Measurements from ENCODE around the gene PRDM16.

The PRDM16 gene

GRCh38 chr1:3128431-3129132 is 59.6 kb downstream of the PRDM16 start:
- no peak for DNase-seq

- no peak for DNase-seq
These were observed 60.1 kb downstream of the PRDM16 start for GRCh38 chr1:3129133-3129490.

DNA sequence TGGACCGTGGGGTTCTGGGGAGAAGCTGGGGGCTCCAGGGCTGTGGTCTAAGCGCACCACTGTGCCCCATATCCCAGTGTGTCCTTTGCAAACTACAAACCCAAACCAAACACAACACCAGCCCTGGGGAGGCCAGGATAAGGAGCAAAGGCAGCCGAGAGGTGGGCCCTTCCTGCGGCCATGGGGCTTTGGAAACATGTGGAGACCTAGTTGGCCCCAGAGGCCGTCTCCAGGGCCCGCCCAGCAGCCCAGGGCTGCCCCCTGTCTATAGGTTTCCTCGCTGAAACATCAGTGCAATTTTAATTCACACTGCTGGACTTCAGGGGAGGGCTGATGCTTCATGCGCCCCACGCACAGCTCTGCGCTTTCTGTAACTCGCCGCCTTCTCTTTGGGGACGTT is 61.3 kb downstream of the PRDM16 start:
- DNase-seq, result no peak

GRCh38 chr1:3132660-3133059 is 63.7 kb downstream of the PRDM16 start:
- peak; percentile 15 for DNase-seq

GRCh38 chr1:3133686-3134085 is 64.7 kb downstream of the PRDM16 start:
- DNase-seq, result no peak

DNA sequence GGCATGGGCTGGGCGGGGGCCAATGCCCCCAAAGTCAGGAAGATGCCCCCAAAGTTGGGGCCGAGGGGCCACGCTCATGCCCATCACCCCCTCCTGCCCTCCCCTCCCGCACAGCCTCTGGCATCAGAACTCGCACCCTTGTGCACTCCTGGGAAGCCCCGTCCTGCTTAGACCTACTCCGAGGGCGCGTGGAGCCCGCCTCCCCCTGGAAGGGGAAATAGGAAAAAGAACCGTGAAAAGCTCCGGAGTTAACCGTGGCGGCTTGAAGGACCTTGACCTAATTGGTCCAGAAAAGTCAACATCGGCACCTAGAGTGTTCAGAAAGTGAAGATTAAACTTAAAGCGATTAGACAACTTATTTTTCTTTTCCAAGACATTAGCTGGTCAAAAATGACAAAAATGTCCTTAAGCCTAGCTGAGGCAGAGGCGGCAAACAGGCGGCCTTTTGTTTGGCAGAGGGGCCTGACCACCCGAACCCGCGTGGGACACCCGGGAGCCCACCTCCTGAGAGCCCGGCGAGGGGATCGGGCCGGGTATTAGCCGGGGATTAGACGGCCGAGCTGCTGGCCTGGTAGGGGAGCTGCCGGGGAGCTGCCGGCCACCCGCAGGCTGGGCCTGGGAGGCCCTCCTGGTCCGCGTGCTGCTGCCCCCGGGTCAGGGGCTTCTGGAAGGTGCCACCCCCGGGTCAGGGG is 65.5 kb downstream of the PRDM16 start:
- no peak for DNase-seq

DNA sequence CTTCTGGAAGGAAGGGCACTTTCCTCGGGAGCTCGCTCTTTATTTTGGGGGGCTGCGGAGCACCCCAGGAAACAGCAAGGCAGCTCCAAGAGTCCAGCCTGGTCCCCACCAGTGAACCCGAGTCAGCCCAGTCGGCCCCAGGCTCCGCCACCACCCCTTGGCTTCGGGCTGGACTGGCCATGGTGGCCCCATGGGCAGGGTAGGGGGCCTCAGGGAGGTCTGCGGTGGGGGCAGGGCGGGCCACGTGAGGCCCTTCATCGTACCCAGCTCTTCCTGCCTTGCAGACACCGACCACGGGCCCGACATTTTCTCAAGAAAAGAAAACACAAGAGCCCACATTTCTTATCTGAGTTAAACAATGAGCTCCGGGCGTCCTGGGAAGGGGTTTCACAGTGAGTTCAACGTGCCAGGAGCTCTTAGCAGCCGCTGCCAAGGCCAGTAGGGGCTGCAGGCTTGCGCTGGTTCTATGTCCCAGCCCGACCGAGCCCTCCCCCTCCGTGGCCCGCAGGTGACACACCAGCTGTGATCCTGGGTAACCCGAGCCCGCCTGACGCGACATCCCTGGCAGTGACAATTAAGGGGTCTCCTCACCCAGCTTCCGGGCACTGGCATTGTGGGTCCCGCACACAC is 66.2 kb downstream of the PRDM16 start:
- peak; percentile 61 for DNase-seq

DNA sequence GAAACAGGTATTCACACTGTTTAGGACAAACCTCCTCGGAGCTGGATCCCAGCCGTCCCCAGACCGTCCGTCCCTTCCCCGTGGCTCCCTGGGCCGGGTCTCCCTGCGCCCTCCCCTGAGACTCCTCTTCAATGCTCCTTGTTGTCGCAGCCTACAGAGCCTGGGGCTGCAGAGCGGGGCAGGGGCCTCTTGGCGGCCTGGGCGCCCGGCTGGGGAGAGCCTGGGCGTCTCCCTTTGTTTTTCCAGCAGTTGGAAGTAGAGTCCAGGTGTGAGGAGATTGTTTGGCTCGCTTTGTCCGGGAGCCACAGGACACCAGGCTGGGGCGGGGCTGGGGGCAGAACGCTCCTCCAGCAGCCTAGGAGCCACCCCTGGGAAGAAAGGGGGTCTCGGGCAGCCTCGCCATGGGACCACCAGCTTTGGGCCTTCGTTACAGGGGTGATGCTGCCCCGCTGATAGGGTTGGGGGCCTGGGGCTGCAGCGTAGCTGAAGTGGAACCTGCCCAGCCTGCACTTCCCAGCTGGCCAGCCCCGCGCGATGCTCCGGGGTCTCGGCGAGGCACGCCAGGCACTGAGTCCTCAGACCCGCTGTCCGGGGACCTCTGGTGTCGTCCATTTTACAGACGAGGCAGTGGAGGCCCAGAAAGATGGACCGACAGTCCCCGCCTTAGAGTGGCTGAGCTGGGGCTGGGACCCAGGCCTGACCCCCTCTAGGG is 66.9 kb downstream of the PRDM16 start:
- DNase-seq, result no peak

DNA sequence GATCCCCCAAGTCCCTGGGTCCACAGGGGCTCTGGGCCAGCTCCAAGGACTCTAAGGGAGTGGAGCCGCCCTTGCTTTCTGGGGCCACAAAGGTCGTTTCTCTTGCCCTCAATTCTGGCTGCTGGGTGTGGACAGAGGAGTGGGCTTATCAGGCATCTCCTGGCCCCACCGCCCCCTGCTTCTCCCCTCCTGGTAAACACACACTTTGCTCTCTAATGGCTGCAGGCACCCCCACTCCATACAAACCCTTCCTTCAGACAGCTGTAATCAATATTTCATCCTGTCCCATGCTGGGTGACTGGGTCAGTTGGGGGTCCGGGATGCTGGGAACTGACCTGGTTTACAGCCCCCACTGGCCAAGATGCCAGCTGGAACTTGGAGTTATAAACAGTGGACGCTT is 67.5 kb downstream of the PRDM16 start:
- DNase-seq, result no peak

DNA sequence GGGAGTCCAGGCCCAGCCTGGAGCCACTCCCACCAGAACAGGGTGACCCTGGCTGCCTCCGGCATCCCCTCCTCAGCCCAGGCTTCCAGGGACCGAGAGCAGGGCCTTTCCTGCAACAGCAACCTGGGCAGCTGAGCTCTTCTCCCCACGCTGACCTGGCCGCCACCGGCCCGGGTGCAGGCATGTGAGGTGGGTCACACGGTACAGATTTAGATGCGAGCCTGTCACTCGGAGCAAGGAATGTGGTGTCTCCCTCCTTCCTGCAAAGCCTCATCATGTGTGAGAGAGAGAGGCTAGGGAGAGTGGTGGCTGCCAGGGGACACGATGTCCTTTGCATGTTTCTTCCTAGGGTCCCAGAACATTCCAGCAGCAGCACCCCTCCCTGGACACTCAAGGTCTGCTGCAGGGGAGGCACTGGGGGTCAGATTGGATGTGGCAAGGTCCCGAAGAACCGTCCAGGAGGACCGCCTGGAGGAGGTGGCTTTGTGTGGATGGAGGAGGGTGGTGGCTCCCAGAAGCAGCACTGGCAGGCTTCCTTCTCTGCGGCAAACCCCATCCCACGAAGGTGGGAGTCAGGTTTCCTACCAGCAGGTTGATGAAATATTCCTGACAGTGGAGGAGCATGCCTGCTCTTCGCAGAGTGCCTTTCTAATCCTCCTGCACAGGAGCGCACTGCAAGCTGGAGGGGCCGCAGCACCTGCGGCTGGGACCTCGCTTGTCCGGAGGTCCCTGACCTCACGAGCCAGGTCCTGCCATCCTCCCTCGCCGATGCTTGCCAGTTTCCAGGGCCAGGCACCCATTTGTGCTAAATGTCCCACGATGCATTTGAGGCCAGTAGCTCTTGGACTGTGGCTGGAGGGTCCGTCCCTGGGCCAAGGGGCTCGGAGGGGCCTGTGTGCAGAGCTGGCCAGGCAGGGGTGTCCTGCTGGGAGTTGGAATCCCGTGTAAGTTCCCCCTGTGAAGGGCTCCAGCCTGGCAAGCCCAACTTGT is 68.4 kb downstream of the PRDM16 start:
- no peak for DNase-seq

DNA sequence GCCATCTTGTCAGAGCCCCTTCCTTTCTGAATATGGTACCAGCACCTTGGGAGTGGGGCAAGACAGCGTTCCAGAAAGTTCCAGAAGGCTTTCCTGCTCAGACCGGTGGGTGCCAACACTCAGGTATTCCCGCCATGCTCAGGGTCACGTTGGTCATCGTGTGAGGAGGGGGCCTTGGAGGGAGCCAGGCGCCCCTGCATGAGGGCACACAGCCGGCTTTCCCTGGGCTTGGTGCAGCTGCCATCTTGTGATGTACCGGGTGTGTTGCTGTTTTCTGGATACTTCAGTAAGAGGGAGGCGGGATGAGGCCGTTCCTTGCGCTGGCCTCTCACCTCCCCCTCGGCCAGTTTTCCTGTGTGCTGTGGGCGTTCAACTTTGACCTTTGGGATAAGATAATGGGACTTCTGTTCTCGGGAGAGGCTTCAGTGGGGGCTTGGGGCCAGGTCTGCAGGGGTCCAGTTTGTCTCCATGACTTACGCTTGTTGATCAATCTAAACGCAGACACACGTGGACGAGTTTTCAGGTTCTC is 69.7 kb downstream of the PRDM16 start:
- no peak for DNase-seq

- DNase-seq, result no peak
These were observed 70.4 kb downstream of the PRDM16 start for GRCh38 chr1:3139451-3139852.

- no peak for DNase-seq
These were observed 70.9 kb downstream of the PRDM16 start for GRCh38 chr1:3139871-3140361.

DNA sequence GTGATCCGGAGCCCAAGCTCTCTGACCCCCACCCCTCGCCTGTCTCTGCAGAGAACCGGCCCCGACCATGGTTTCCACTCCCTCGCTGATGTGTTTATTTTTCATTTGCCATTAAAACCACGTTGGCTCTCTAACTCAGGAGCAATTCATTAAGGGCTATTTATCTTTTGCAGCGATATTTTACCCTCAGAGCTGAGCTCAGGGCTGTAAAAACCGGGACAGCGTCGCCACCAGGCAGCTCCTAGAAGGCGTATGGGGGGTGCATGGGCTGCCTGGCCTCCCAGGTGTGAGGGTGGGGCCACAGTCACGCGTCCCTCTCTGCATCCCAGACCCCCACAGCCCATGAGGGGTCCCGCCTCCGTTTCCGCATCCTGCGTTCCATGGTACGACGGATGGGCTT is 71.4 kb downstream of the PRDM16 start:
- DNase-seq, result no peak

DNA sequence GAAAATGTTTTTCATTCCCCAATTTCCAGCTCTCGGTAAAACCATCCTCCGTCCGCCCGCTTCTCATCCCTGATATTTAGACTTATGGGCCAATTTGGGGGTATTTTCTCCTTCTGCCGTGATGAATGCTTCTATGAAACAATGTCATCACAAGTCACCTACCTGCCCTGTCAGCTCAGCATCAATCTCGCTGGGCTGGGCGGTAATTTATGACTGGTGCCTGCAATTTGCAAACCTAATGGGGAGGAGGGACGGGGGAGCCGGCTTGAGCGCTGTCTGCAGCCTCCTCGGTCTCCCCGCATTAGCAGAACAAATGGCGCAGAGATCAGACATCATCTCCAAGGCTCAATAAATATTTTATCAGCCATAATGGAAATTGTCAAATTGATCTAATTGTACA is 72.1 kb downstream of the PRDM16 start:
- no peak for DNase-seq

- DNase-seq, result no peak
These were observed 72.8 kb downstream of the PRDM16 start for GRCh38 chr1:3141836-3142235.

DNA sequence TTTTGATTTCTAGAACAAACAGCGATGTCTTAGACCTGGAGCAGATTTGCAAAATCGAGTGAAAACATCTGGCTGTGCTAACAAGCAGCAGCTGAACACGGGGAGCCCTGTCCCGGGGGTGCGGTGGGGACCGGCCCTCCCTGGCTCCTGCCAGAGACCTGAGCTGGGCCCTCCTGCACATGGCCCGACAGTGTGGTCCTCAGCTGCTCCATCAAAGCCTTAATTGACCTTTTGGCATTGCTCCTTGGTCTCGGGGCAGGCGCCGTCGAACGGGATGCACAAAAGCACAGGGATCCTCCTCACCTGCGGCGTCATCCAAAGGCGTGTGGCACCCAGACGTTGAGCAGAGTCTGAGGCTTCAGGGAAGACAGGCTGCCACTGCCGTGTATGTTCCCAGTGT is 73.2 kb downstream of the PRDM16 start:
- DNase-seq, result no peak

DNA sequence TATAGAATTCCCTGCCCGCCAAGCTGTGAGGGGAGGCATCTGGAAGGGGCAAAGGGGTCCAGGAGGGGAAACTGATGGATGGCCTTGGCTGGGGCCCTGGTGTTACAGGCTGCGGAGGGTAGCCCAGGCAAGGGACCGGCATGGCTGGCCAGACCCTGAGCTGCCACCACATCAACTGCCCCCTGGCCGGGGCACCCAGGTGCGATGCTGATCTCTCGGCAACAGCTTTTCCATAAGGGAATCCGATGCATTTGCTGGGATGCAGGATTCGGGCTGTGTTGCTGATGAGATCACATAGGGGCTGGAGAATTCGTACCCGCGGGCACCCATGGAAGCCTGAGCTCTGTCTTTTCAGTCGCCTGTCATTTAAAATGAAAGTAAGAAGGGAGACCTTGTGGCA is 73.7 kb downstream of the PRDM16 start:
- DNase-seq, result no peak

DNA sequence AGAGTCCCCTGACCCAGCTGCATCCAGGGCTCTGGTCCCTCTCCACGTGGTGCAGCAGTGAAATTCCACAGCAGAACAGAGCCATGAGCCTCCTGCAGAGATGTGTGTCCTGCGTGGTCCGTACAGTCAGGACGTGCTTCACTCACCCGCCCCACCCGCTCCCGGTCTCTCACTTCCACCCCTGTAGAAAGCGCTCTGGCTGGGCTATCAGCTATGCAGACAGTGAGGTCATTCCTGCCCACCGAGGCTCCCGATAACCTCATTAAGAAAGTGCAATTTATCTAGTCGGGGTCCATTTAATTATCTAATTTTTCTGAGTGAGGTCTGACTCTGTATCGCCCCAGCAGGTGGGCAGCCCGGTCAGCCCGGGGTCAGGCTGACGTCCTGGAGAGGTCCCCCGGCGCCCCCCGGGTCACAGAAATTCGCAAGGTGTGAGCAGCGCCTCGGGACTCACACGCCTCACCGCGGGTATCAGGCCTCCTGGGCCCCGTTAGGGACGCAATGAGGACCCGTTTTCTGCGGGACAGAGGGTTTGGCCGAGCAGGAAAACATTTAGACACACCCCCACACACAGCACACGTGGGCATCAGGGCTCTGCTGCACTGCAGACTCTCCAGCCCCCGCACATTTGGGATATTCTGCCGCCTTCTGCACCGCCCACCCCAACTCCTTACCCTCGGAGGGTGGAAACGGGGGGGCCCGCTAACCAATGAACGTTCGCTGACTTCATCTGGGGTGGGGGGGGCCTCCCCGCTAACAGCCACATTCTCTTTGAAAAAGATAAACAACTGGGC is 76.7 kb downstream of the PRDM16 start:
- DNase-seq, result no peak

- DNase-seq, result no peak
These were observed 77.5 kb downstream of the PRDM16 start for GRCh38 chr1:3146458-3146857.

DNA sequence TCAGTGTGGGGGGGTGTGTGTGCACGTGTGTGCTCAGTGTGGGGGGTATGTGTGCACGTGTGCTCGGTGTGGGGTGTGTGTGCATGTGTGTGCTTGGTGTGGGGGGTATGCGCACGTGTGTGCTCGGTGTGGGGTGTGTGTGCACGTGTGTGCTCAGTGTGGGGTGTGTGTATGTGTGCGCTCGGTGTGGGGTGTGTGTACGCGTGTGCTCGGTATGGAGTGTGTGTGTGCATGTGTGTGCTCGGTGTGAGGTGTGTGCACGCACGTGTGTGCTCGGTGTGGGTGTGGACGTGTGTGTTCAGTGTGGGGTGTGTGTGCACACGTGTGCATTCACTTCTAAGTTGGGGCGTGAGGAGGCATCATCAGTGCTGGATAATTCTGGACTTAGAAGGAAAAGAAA is 77.9 kb downstream of the PRDM16 start:
- DNase-seq, result no peak

All from hematopoietic multipotent progenitor cell treated with erythropoietin and hydrocortisone succinate and interleukin-3 and kit ligand, for 4 days (in vitro differentiated cells).